HEK293T (cell line): ENCODE measurements around the gene SLC6A6.

Source experiments
- CTCF ChIA-PET: fragments of 350-600 bp; formaldehyde crosslinking; extraction: SDS; loops from one replicate; lab custom pipeline; 2021; ENCODE audit warnings: antibody characterized with exemption, inconsistent platforms; lab: Yijun Ruan, JAX
- POLR2A ChIA-PET: fragments of 350-600 bp; formaldehyde crosslinking; extraction: SDS; loops from one replicate; lab custom pipeline; 2020; ENCODE audit warnings: antibody characterized with exemption, inconsistent platforms; lab: Yijun Ruan, JAX
- DNase-seq: peaks from one replicate; pipeline ENCODE4 v3.0.0; 2012; ENCODE audit warnings: mixed read lengths; ENCODE audit errors: extremely low spot score
- ARNT ChIP-seq: fragments of 450-650 bp; IDR thresholded peaks from 2 replicates; pipeline ENCODE4 v1.6.1; 2017; ENCODE audit warnings: mild to moderate bottlenecking
- BHLHE40 ChIP-seq: fragments of 450-650 bp; IDR thresholded peaks from 2 replicates; pipeline ENCODE4 v1.6.1; 2016; ENCODE audit warnings: mild to moderate bottlenecking, moderate library complexity, borderline replicate concordance
- CTBP1 ChIP-seq: fragments of 450-650 bp; IDR thresholded peaks from 2 replicates; pipeline ENCODE4 v1.6.1; 2016; ENCODE audit warnings: borderline replicate concordance
- ELF4 ChIP-seq: fragments of 450-650 bp; IDR thresholded peaks from 2 replicates; pipeline ENCODE4 v1.6.1; 2017; ENCODE audit warnings: antibody characterized with exemption
- FOXA1 ChIP-seq: fragments of 450-650 bp; IDR thresholded peaks from 2 replicates; pipeline ENCODE4 v1.6.1; 2016; ENCODE audit warnings: mild to moderate bottlenecking
- FOXK2 ChIP-seq: fragments of 450-650 bp; IDR thresholded peaks from 2 replicates; pipeline ENCODE4 v1.6.1; 2016; ENCODE audit warnings: mild to moderate bottlenecking
- FOXM1 ChIP-seq: fragments of 450-650 bp; IDR thresholded peaks from 2 replicates; pipeline ENCODE4 v1.6.1; 2017; ENCODE audit warnings: mild to moderate bottlenecking, borderline replicate concordance
- HDGF ChIP-seq: fragments of 450-650 bp; IDR thresholded peaks from 2 replicates; pipeline ENCODE4 v1.6.1; 2017; ENCODE audit warnings: antibody characterized with exemption, borderline replicate concordance
- L3MBTL2 ChIP-seq: fragments of 450-650 bp; conservative IDR thresholded peaks from 2 replicates; pipeline ENCODE4 v1.6.1; 2016; ENCODE audit warnings: mild to moderate bottlenecking
- LEF1 ChIP-seq: fragments of 450-650 bp; IDR thresholded peaks from 2 replicates; pipeline ENCODE4 v1.6.1; 2017; ENCODE audit warnings: mild to moderate bottlenecking, borderline replicate concordance
- NFRKB ChIP-seq: fragments of 450-650 bp; IDR thresholded peaks from 2 replicates; pipeline ENCODE4 v1.6.1; 2016; ENCODE audit warnings: mild to moderate bottlenecking, moderate library complexity
- PKNOX1 ChIP-seq: fragments of 450-650 bp; IDR thresholded peaks from 2 replicates; pipeline ENCODE4 v1.6.1; 2016
- SP1 ChIP-seq: fragments of 450-650 bp; IDR thresholded peaks from 2 replicates; pipeline ENCODE4 v1.6.1; 2017
- SUZ12 ChIP-seq: fragments of 450-650 bp; IDR thresholded peaks from 2 replicates; pipeline ENCODE4 v1.6.1; 2016; ENCODE audit warnings: mild to moderate bottlenecking
- TARDBP ChIP-seq: fragments of 450-650 bp; IDR thresholded peaks from 2 replicates; pipeline ENCODE4 v1.6.1; 2016
- ZNF384 ChIP-seq: fragments of 450-650 bp; IDR thresholded peaks from 2 replicates; pipeline ENCODE4 v1.6.1; 2016

SLC6A6 gene

GRCh38 chr3:14528081-14528480 lies 125.7 kb downstream of the SLC6A6 start:
- ChIA-PET POLR2A (no interaction called here), CTCF (no interaction called here)
- TF ChIP-seq CTBP1 (no peak), TARDBP (no peak), HDGF (no peak), NFRKB (no peak), SUZ12 (no peak), SP1 (no peak), BHLHE40 (no peak), LEF1 (no peak), ELF4 (no peak), FOXA1 (no peak), FOXK2 (no peak), ARNT (no peak), PKNOX1 (no peak), ZNF384 (no peak), FOXM1 (no peak), L3MBTL2 (no peak)
- DNase-seq: no peak

- ChIA-PET POLR2A (interaction anchor here (0.7 kb wide), 1 partner anchor 8 kb away, joined by 3 read pairs; no protein-coding TSS in a partner anchor), CTCF (no interaction called here)
- TF ChIP-seq HDGF (no peak), LEF1 (no peak), L3MBTL2 (no peak), BHLHE40 (no peak), PKNOX1 (no peak), CTBP1 (no peak), ZNF384 (no peak), FOXA1 (no peak), NFRKB (no peak), SUZ12 (no peak), ELF4 (no peak), SP1 (no peak), FOXK2 (no peak)
- DNase-seq: no peak
These were observed 129.5 kb downstream of the SLC6A6 start for GRCh38 chr3:14531856-14532395.

GRCh38 chr3:14532691-14533456 lies 130.5 kb downstream of the SLC6A6 start:
- ChIA-PET POLR2A (interaction anchor here (0.7 kb wide), 1 partner anchor 9 kb away, joined by 3 read pairs; no protein-coding TSS in a partner anchor), CTCF (no interaction called here)
- no peak for DNase-seq

GRCh38 chr3:14533457-14533958 lies 131.1 kb downstream of the SLC6A6 start:
- POLR2A ChIA-PET: no interaction called here
- TF ChIP-seq TARDBP (no peak), ARNT (no peak), PKNOX1 (no peak), LEF1 (no peak), ZNF384 (no peak), CTBP1 (no peak), ELF4 (no peak), FOXM1 (no peak), SUZ12 (no peak), FOXK2 (no peak), FOXA1 (no peak), NFRKB (no peak), L3MBTL2 (no peak), HDGF (no peak)
- no peak for DNase-seq
- CTCF ChIA-PET: no interaction called here

More at GRCh38 chr3:14532691-14533456, 130.5 kb downstream of the SLC6A6 start:
- TF ChIP-seq SUZ12: no peak
- TF ChIP-seq LEF1: no peak
- TF ChIP-seq NFRKB: no peak
- no peak for TF ChIP-seq FOXA1
- TF ChIP-seq ZNF384: no peak
- no peak for TF ChIP-seq PKNOX1
- TF ChIP-seq HDGF: no peak
- TF ChIP-seq TARDBP: no peak
- no peak for TF ChIP-seq FOXK2

GRCh38 chr3:14534516-14535191 lies 132.2 kb downstream of the SLC6A6 start:
- ChIA-PET CTCF (interaction anchor here (0.6 to 2.8 kb wide), 2 partner anchors 15 to 101 kb away, joined by 3 to 12 read pairs; no protein-coding TSS in a partner anchor), POLR2A (no interaction called here)
- DNase-seq: no peak
- no peak for TF ChIP-seq ZNF384
- no peak for TF ChIP-seq BHLHE40
- no peak for TF ChIP-seq SP1
- TF ChIP-seq HDGF: no peak
- TF ChIP-seq CTBP1: no peak
- TF ChIP-seq L3MBTL2: no peak
- TF ChIP-seq ARNT: no peak
- TF ChIP-seq LEF1: no peak
- TF ChIP-seq TARDBP: no peak
- TF ChIP-seq FOXK2: no peak
- no peak for TF ChIP-seq FOXA1
- TF ChIP-seq PKNOX1: no peak
- no peak for TF ChIP-seq SUZ12
